ENCODE results near the gene LRRC53. TPM values are rescaled to one million over a fixed set of nuclear protein-coding genes. Genes with fewer than 3 reads are reported as not detected.

Gene LRRC53
- total RNA-seq, 1 experiment from 2014 or later, result not detected

DNA sequence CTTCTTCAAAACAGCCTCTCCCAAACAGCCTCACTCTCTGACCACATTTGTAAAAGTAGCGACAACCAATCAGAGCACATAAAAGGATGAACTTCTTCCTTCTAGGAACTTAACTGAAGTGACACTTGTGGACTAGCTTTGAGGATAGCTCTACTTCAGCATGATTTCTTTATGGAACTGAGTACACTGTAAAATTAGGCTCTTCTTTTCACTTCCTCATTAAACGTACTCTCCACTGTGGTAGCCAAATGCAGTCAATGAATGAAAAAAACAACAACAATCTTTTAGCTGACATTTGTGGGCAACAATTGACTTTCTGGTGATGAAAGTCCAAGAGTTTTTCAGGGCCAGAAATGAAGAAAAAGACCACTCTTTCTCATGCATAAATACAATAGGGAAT, 9.6 kb downstream of the LRRC53 start:
- DNase-seq (ENCODE audit: low spot score), result no peak

DNA sequence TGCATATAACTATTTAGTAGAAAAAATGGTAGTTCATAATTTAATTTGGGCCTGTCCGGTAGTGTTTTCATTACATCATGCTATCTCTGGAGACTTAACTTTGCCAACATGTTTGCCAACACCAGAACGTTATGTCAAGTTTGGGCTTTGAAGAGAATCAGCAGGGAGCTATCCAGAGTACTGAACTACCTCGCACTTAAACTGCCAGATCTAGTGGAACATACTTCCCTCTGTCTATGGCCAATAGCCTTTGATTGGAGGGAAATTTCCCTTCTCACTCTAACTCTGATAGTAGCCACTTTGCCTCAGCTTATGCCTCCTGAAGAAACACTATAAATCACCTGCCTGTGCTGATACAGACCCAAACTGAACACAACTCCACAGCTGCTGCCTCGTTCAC, 10.0 kb downstream of the LRRC53 start:
- DNase-seq (ENCODE audit: low spot score), result peak; percentile 49

DNA sequence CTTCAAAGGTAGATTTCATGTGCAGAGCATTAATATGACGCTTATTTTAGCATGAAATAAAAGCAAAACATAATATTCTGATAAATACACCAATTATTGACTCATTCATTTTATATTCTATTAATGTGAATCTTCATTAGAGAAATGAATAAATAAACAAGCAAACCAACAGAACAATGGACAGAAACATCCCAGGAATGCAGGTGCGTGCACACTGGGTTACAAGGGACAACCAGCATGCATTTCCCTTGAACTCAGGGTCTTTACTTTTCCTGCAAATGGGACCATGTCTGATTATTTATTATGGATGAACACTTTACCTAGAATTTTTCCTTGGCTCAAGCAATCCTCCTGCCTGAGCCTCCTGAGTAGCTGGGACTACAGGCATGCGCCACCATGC, 13.5 kb downstream of the LRRC53 start:
- DNase-seq (ENCODE audit: low spot score), result no peak

DNA sequence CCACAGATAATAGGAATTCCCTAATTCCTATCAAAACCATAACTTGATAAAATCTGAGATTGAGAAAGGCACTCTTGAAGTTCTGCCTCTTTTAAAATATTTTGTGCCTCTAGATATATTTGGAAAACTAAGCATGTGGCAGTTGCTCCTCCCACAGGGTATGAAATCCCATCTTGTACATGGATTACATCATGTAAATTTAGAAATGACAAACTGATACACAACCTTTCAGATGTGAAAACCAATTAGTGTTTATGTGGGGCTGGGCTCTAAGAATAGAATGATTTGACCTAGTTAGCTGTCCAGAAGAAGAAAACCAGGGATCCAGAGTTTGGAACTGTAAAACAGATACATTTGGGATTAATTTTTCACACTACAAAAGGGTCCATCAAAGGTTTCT, 15.7 kb downstream of the LRRC53 start:
- DNase-seq (ENCODE audit: low spot score), result no peak

DNA sequence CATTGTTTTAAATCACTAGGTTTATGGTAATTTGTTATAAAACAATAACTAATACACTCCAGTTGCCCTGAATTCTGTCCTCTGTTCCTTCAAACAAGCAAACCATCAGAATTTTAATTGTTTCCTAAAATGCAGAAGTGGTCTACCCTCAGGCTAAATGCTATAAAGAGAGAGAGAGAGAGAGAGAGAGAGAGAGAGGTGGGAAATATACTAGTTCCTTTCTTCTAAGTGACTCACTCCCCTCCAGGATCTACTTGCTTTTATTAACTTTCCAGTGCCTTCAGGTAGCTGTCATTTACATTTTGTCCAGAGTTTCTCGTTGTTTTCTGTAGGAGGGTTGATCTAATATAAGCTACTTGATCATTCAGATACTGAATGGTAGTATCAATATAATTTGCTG, 26.4 kb downstream of the LRRC53 start:
- DNase-seq (ENCODE audit: low spot score), result no peak

DNA sequence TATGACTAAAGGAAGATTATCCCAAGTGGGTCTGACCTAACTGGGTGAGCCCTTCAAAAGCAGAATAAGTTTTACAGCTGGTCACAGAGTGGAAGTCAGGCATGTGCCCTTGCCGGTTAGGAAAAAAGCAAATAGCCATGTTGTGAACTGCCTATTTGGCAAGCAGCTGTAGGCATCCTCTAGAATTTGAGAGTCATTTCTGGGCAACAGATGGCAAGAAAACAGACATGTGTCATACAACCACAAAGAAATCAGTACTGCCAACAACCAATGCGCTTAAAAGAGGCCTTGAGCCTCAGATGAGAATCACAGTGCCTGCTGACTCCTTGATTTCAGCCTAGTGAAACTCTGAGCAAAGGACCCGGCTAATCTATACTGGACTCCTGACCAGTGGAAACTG, 26.8 kb downstream of the LRRC53 start:
- DNase-seq (ENCODE audit: low spot score), result no peak

DNA sequence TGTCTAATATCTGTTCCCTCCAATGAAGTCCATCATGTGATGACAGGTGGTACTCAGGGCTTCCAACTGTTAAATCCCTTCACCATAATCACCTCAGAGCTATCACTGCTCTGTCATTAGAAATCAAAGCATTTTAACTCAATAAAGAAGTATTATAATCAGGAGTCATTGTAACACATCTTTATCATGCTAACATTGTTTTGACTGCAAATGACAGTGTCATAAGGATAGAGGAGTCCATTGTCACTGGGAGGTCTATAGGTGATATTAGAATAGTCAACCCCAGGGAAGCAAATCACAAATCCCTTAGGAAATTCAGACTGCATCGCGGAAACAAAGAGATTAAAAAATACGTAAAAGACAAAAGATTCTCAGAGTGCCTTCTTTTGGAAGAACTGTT, 30.8 kb downstream of the LRRC53 start:
- no peak for DNase-seq (ENCODE audit: low spot score)

DNA sequence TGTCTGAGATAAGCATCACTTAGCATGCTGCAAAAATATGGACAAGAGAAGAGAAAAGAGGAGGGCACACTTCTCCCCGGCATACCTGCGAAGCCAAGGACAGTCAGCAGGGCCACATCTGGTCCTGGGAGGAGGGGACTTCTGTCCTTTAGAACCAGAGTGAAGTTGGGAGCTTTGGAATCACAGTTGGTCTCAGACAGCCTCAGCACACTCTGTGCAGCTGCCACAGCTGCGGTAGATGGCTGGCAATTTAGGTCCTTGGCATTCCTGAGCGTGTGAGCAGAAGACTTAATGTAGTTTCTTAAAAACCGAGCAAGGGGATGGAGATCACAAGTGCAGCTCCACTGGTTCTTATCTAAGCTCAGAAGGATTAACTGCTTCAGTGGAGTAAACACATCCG, 32.3 kb downstream of the LRRC53 start:
- DNase-seq (ENCODE audit: low spot score), result no peak

DNA sequence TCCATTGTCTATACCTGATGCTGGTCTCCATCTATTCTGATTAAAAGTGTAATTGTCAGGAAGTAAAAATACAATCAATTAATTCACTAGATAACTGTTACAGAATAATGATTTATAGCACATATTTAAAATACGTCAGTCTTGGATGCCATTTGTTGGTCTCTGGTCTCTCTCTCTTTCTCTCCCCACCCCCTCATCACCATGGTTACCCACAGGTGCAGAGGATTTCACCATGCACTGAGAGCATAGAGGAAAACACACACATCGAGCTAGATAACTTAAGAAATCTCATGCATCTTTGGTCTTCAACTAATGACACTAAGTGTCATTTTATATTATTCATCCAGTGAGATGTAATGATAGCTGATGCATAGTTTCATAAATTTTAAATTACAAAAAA, 33.4 kb downstream of the LRRC53 start:
- no peak for DNase-seq (ENCODE audit: low spot score)

DNA sequence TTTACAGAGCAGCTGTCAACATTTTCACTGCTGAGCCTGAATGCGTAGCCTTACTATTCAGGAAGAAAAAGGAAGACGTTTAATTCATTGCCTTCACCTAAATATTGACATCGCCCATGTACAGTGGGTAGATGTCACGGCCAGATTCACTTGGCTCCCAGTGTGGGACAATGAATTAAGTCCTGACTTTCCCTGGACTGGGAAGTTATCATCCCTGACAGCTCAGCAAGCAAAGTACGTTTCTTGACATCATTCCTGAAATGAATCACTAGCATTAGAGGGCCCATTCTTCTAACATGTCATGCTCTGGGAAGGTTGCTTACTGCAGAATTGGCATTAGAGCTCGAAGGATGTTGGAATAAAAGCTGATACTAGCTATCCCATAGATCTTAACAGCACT, 37.8 kb downstream of the LRRC53 start:
- no peak for DNase-seq (ENCODE audit: low spot score)

DNA sequence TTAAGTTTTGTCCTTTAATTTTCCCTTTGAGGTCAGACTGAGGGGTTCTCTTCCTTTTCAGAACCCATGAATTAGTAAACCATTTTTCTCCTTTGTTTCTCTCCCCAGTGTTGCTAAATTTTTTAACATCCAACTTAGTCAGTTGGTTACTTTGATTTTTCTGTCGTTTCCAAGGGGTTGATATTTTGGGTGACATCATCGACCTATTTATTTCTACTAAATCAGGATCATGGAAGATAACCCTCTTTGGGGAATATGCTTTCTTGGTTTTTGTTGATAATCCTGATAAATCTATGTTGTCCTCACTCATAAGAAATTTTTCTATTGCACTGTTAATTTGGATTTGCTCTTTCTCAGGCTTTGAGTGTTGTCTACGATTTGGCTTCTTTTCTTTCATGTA, 40.9 kb downstream of the LRRC53 start:
- DNase-seq (ENCODE audit: low spot score), result no peak

DNA sequence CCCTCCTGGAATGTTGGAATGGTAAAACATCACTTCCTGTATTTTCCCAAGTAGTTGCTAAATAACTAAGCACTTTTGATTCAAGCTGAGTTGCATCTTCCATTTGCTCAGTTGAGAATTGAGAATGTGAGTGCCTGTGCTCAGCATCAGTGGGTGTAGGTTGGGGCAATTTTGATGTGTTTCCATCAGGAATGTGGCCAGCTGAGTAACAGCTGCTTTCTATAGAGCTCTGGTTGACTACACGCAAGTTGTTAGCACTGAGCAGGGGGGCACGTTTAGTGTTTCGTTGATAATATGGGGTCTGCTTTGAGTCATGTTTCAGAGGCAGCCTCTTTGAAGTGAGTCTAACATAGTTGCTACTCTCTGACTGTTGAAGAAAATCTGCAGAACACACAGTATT, 41.5 kb downstream of the LRRC53 start:
- no peak for DNase-seq (ENCODE audit: low spot score)

DNA sequence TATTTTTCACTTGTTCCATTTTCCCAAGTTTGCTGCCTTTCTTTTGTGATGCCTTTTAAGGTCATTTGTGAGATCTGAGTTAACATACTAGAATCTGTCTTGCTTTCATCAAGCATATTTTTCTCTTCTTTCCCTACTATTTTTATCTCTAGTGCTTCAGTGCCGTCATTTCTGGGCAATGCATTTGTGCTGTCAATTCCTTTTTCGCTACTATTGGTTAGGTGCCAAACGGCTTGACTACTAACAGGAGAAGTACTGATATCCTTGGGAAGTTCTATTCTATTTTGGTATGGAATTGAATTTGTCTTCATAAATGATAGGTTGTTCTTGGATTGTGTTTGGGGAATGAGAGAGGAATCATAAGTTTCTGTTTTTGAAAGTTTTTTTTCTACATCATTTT, 42.2 kb downstream of the LRRC53 start:
- no peak for DNase-seq (ENCODE audit: low spot score)

DNA sequence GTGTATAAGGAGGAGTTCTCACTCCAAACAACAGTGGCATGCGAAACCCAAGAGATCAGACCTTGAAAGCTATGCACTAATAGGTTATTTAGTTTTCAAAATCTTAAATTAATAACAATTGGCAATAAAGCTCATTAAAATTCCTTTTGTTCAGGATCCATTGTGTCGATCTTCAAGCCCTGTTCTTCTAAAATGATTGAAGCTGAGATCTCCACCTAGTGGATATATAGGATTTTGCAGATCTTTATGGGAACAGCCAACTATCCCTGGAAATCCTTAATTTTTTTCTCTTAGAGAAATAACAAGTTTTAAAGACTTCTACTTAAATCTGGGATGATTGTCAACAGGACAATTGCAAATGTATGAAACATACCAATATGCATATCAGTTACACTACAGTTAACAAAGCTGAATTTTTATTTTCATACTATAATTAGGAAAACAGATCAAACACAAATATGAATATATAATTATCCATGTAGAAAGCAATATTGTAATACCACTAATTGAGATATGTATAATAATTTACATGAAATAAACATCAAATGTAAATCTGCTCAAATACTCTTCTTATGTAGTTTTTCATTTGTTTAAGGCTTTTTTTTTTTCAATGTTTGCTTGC, 43.3 kb downstream of the LRRC53 start:
- DNase-seq (ENCODE audit: low spot score), result peak; percentile 14

DNA sequence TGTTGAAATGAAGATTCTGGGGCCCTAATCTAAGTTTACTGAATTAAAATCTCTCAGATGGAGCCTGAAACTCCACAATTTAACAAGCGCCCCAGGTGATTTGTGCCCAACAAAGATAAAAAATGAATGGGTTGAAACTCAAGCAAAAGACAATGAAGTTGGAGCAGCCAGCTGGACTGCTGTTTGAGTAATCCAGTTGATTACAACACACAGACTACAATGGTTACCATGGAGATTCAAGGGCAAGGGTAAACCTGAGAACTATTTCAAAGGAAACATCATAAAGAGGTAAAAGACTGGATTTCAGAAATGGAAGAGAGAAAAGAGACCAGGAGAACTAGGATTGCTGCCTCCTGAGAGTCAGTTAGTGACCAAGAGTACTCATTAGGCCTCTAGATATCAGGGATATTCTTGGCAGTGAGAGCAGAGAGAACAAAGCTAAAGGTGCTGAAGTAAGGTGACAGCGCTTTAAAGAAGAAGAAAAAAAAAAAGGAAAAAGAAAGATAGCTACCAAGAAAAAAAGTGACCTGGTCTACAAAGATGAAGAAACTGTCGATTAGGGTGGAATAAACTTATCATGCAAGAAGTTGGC, 44.5 kb downstream of the LRRC53 start:
- DNase-seq (ENCODE audit: low spot score), result no peak

DNA sequence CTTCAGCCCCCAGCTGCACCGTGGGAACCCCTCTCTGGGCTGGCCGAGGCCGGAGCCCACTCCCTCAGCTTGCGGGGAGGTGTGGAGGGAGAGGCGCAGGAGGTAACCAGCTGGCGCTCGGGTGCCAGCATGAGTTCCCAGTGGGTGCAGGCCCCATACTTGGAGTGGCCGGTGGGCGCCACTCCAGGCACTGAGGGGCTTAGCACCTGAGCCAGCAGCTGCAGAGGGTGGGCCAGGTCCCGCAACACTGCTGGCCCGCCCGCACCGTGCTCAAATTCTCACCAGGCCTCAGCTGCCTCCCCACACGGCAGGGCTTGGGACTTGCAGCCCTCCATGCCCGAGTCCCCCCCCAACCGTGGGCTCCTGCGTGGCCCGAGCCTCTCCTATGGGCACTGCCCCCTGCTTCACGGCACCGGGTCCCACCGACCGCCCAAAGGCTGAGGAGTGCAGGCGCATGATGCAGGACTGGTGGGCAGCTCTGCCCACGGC, 47.2 kb downstream of the LRRC53 start:
- no peak for DNase-seq (ENCODE audit: low spot score)

DNA sequence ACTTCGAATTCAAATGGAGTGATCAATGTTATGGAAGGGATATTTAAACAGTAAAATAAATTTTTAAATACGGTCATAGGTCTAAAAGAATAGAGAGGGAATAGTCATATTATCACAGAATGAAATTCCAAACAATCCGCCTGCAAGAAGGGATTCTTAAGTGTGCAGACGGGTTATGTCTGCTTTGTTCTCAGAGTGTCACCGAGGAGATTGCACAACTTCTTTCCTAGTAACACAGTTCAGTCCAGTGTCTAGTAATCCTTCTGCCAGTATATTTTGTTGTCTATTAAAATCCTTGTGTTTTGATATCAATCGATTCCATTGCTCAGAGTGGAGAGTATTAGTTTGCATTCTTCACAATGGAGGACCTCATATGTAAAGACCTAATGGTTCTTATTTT, 48.4 kb downstream of the LRRC53 start:
- DNase-seq (ENCODE audit: low spot score), result no peak

DNA sequence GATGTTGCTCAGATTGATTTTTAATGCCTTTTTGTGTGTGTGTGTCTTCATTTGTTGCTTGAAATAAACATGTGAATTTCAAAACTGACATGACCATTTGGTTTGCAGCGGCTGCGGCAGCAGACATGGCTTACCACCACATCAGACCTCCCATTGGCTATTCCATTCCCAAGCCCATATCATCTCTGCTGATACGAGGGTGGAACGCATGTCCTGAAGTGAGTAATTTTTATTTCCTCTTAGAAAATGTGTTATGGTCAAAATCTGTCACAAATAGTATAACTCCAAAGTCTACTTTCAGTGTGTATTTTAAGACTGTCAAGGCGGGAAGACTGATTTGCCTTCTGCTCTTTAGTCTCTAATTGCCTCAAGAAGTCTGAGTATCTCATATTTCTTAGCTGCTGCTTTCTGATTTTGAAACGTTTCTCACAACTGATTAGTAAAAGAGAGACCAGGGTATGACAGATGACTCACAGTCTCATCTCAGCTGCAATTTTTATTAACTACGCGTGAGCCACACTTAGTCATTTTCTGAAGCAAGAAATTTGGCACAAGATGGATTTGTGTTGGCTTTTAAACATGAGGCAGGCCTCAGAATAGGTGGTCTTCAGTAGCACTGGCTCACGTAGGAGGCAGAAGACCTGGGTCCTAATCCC, 49.0 kb downstream of the LRRC53 start:
- peak; percentile 31 for DNase-seq (ENCODE audit: low spot score)

DNA sequence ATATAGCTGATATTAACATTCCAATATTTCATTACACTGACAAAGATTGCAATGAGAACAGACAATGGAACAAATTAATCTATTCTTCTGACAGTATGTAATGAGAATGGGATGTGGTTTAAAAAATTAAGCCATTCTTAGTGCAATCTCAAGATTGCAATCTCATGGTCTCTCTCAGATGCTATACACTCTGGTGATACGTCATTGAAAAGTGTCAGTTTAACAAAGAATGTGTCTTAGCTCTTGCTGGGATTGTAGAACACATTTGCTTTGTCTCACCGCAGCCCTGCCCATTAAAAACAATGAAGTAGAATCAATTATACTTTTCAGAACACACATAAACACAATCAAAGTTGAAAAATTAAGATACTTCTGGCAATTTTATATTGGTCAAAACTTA, 55.2 kb downstream of the LRRC53 start:
- DNase-seq (ENCODE audit: low spot score), result no peak

DNA sequence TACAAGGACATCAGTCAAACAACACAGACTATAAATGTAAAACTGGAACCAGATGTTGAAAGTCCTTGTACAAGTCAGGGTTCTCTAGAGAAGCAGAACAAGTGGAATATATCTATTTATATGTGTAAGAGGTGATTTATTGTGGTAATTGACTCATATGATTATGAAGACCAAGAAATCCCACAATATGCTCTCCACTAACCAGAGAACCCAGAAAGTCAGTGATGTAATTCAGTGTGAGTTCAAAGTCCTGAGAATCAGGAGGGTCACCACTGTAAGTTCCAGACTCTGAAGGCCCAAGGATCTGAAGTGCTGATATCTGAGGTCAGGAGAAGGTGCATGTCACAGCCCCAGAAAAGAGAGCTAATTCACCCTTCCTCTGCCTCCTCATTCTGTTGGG, 57.0 kb downstream of the LRRC53 start:
- DNase-seq (ENCODE audit: low spot score), result no peak

DNA sequence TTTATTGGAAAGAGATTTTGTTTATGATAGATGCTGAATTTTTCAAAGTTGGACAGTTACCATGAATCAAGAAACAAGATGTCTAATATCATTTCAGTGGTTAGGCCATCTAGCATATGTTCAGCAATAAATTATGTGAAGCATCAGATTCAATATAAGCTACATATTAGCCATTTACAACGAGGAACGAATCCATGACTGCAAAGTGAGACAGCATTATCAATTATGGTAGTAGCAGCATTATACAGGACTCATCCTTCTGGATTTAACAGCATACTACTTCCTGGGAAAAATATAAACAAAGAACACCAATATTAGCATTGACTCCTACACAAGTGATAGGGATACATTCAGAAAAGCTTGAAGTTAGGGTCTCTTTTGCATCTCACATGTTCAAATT, 59.1 kb downstream of the LRRC53 start:
- DNase-seq (ENCODE audit: low spot score), result no peak

DNA sequence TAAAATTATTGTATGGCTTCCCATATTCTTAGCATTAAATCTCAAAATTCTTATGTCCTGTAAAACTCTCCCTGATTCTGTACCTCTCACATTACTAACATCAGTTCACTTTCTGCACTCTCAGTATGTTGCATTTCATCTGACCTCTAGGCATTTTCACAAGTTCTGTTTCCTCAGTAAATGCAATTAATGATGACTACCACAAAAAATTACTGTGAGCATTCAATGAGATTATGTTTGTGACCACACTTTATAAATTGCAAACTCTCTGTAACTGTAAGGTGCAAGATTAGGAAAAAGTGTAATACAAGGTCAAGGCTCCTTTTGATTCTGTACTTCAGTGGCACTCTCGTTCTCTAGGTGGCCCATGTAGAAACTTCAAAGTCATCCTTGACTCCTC, 60.4 kb downstream of the LRRC53 start:
- no peak for DNase-seq (ENCODE audit: low spot score)

DNA sequence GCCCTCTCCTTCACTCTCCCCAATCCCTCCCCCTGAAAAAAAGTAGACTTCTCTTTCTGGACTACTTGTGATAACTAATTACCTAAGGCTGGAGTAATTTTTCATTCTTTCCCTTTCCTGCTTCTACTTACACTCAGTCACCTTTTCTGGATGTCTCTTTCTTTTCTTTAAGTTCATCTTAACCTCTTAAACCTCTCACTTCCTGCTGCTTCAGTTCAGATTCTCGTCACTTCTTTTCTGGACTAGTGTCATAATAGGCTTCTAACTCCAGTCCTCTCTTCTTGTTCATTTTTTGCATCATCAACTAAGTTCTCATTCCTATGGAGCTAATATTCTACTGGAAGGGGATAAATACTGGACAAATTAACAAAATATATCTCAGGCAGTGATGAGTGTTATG, 75.4 kb downstream of the LRRC53 start:
- DNase-seq (ENCODE audit: low spot score), result no peak

DNA sequence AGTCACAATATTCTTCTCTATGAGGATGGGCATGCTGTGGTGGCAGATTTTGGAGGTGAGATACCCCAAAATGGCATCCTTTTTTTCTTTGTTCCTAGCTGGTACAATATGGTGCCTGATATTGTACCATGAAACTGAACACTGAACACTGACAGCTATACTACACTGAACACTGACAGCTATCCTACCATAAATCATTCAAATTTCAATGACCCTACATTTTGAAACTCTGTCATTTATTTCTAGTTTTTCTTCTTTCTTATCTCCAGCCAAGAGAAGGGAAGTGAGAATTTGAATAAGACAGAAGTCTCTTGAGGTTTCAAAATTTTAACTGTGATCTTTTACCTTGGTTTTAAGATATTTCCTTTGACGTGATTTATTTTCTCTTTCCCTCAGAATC, 76.3 kb downstream of the LRRC53 start:
- DNase-seq (ENCODE audit: low spot score), result no peak
